Thoracic aorta (tissue), 2 donors: ENCODE measurements around the gene PTCD2. TPM values are rescaled to one million over a fixed set of nuclear protein-coding genes. Genes with fewer than 3 reads are reported as not detected.

Experiments used
- ATAC-seq: fragments of 150-250 bp; one replicate; pipeline ENCODE4 v1.8.0; 2017; ENCODE audit warnings: low read depth; ENCODE audit not compliant: insufficient number of reproducible peaks, low FRiP score
- DNase-seq: peaks from one replicate; pipeline ENCODE4 v3.0.0-alpha.2; 2020; ENCODE audit warnings: low spot score
- H3K27ac ChIP-seq, 2 donors: fragments of 200-600 bp; sonication (generic); 1 replicate in 1 of 2; 2 replicates in 1 of 2; pipeline ENCODE4 v1.5.1; 2016; ENCODE audit warnings: mild to moderate bottlenecking in 2 of 2, moderate library complexity in 2 of 2
- H3K27me3 ChIP-seq: fragments of 200-600 bp; sonication (generic); replicated peaks from 2 replicates; pipeline ENCODE4 v1.6.0; 2016; ENCODE audit warnings: mild to moderate bottlenecking; ENCODE audit not compliant: insufficient read depth
- H3K36me3 ChIP-seq: fragments of 200-600 bp; sonication (generic); one replicate; pipeline ENCODE4 v1.5.1; 2016
- H3K4me1 ChIP-seq, 2 donors: fragments of 200-600 bp; sonication (generic); 1 replicate in 1 of 2; 2 replicates in 1 of 2; pipeline versions ENCODE4 v1.5.1 to v1.6.0; 2016; ENCODE audit warnings: low read depth in 2 of 2, mild to moderate bottlenecking in 1 of 2; ENCODE audit not compliant: control insufficient read depth in 1 of 2
- H3K4me3 ChIP-seq: fragments of 200-600 bp; sonication (generic); 2 replicates; pipeline ENCODE4 v1.5.1; 2016; ENCODE audit warnings: mild to moderate bottlenecking
- H3K9me3 ChIP-seq: fragments of 200-600 bp; sonication (generic); 2 replicates; pipeline ENCODE4 v1.5.1; 2016
- CTCF ChIP-seq: fragments of 200-600 bp; sonication (generic); IDR thresholded peaks from one replicate; pipeline ENCODE4 v1.5.1; 2019; ENCODE audit warnings: antibody characterized with exemption
- total RNA-seq, 2 donors: library from RNA; depleted of rRNA; stranded (reverse); fragments of >200 nt; gene quantifications; one replicate each; pipeline versions ENCODE4 v1.1.0 to v1.2.3, GENCODE V29; 2016

PTCD2 gene
- total RNA-seq, 2 donors from 2014 or later = 2.8 to 5.3 TPM

GRCh38 chr5:72346398-72346797, 26.2 kb downstream of the PTCD2 start:
- H3K4me1 ChIP-seq = no peaks in the 10 kb centered on the region
- H3K4me3 ChIP-seq = no peak overlapping the region
- no peak for DNase-seq
- no peaks in the 10 kb centered on the region for H3K27me3 ChIP-seq
- no peaks in the 10 kb centered on the region for H3K9me3 ChIP-seq
- H3K27ac ChIP-seq = no peak overlapping the region
- no peak for ATAC-seq
- no peak for TF ChIP-seq CTCF
- peaks cover 10% of the 10 kb centered on the region for H3K36me3 ChIP-seq

- ATAC-seq = no peak
- no peak for TF ChIP-seq CTCF
- H3K27ac ChIP-seq = no peak overlapping the region
Measured at GRCh38 chr5:72347801-72348308, 27.7 kb downstream of the PTCD2 start.

GRCh38 chr5:72351376-72351775, 31.2 kb downstream of the PTCD2 start:
- no peak for DNase-seq
- ATAC-seq = no peak
- no peaks in the 10 kb centered on the region for H3K4me1 ChIP-seq

More at GRCh38 chr5:72347801-72348308, 27.7 kb downstream of the PTCD2 start:
- Histone ChIP-seq H3K9me3 (no peaks in the 10 kb centered on the region), H3K4me1 (no peaks in the 10 kb centered on the region), H3K27me3 (no peaks in the 10 kb centered on the region), H3K36me3 (peaks cover 10% of the 10 kb centered on the region), H3K4me3 (no peak overlapping the region)
- no peak for DNase-seq

GRCh38 chr5:72352616-72353015, 32.4 kb downstream of the PTCD2 start:
- no peaks in the 10 kb centered on the region for H3K4me1 ChIP-seq
- H3K9me3 ChIP-seq = no peaks in the 10 kb centered on the region
- no peak overlapping the region for H3K4me3 ChIP-seq
- TF ChIP-seq CTCF = no peak
- no peaks in the 10 kb centered on the region for H3K36me3 ChIP-seq
- no peak for ATAC-seq
- no peak overlapping the region for H3K27ac ChIP-seq
- no peaks in the 10 kb centered on the region for H3K27me3 ChIP-seq
- DNase-seq = no peak

More at GRCh38 chr5:72351376-72351775, 31.2 kb downstream of the PTCD2 start:
- Histone ChIP-seq H3K4me3 (no peak overlapping the region), H3K27ac (no peak overlapping the region), H3K9me3 (no peaks in the 10 kb centered on the region), H3K27me3 (no peaks in the 10 kb centered on the region), H3K36me3 (no peaks in the 10 kb centered on the region)
- TF ChIP-seq CTCF = no peak

GRCh38 chr5:72353046-72353445, 32.9 kb downstream of the PTCD2 start:
- DNase-seq (no peak), ATAC-seq (no peak)
- Histone ChIP-seq H3K27ac (no peak overlapping the region), H3K4me3 (no peak overlapping the region), H3K4me1 (no peaks in the 10 kb centered on the region), H3K36me3 (no peaks in the 10 kb centered on the region), H3K9me3 (no peaks in the 10 kb centered on the region), H3K27me3 (no peaks in the 10 kb centered on the region)
- TF ChIP-seq CTCF = no peak
